Neural cell (in vitro differentiated cells): ENCODE data around the gene LRIG1. TPM values are rescaled to one million over a fixed set of nuclear protein-coding genes. Genes with fewer than 3 reads are reported as not detected.

Source experiments
- H2AFZ ChIP-seq: fragments of 200-600, 300-800 bp; sonication (generic), shearing (Covaris generic); 2 replicates; pipeline ENCODE4 v1.6.0; 2014; ENCODE audit warnings: low read depth, mild to moderate bottlenecking, antibody characterized with exemption, low read length, moderate library complexity
- H3F3A ChIP-seq: fragments of 200-600 bp; shearing (Covaris generic); 2 replicates; pipeline ENCODE4 v1.6.1; 2016; ENCODE audit warnings: mild to moderate bottlenecking, moderate library complexity, mixed read lengths, antibody characterized with exemption, low read length; ENCODE audit not compliant: insufficient read depth, poor library complexity, severe bottlenecking
- H3K27ac ChIP-seq: fragments of 200-600, 300-800 bp; sonication (generic), shearing (Covaris generic); 2 replicates; pipeline ENCODE4 v1.5.1; 2014; ENCODE audit warnings: mild to moderate bottlenecking, low read length, moderate library complexity
- H3K27me3 ChIP-seq: fragments of 300-800, 200-600 bp; sonication (generic), shearing (Covaris generic); 2 replicates; pipeline ENCODE4 v1.6.0; 2014; ENCODE audit warnings: mild to moderate bottlenecking, low read depth, low read length, moderate library complexity; ENCODE audit not compliant: insufficient read depth
- H3K36me3 ChIP-seq: fragments of 300-800, 200-600 bp; sonication (generic), shearing (Covaris generic); 2 replicates; pipeline ENCODE4 v1.5.1; 2014; ENCODE audit warnings: mild to moderate bottlenecking, antibody characterized with exemption, low read length, moderate library complexity; ENCODE audit not compliant: insufficient read depth
- H3K4me2 ChIP-seq: fragments of 300-800, 200-600 bp; sonication (generic), shearing (Covaris generic); 2 replicates; pipeline ENCODE4 v1.6.0; 2014; ENCODE audit warnings: mild to moderate bottlenecking, low read length
- H3K4me3 ChIP-seq: fragments of 300-800, 200-600 bp; sonication (generic), shearing (Covaris generic); 2 replicates; pipeline ENCODE4 v1.5.1; 2014; ENCODE audit warnings: mild to moderate bottlenecking, low read length, moderate library complexity
- H3K79me2 ChIP-seq: fragments of 200-600 bp; shearing (Covaris generic); replicated peaks from 2 replicates; pipeline ENCODE4 v1.6.0; 2014; ENCODE audit warnings: mild to moderate bottlenecking, low read length, moderate library complexity; ENCODE audit not compliant: insufficient read depth
- H3K9ac ChIP-seq: fragments of 300-800, 200-600 bp; sonication (generic), shearing (Covaris generic); 2 replicates; pipeline ENCODE4 v1.6.1; 2016; ENCODE audit warnings: mild to moderate bottlenecking, low read length, mixed read lengths
- H3K9me2 ChIP-seq: fragments of 200-600 bp; shearing (Covaris generic); 2 replicates; pipeline ENCODE4 v1.6.1; 2016; ENCODE audit warnings: mild to moderate bottlenecking, low read length, mixed read lengths; ENCODE audit not compliant: insufficient read depth
- H3K9me3 ChIP-seq: fragments of 200-600, 300-800 bp; sonication (generic), shearing (Covaris generic); 2 replicates; pipeline ENCODE4 v1.6.1; 2016; ENCODE audit warnings: mild to moderate bottlenecking, mixed run types, low read length, moderate library complexity, mixed read lengths
- H4K20me1 ChIP-seq: fragments of 200-600 bp; shearing (Covaris generic); 2 replicates; pipeline ENCODE4 v1.6.1; 2016; ENCODE audit warnings: mild to moderate bottlenecking, mixed run types; ENCODE audit not compliant: insufficient read depth
- EP300 ChIP-seq: fragments of 450-650 bp; conservative IDR thresholded peaks from 2 replicates; pipeline ENCODE4 v1.6.1; 2014; ENCODE audit warnings: antibody characterized with exemption, mild to moderate bottlenecking, moderate library complexity; ENCODE audit not compliant: poor library complexity, severe bottlenecking
- EZH2 ChIP-seq: fragments of 200-600, 300-800 bp; shearing (Covaris generic), sonication (generic); IDR thresholded peaks from 2 replicates; pipeline ENCODE4 v1.6.1; 2014; ENCODE audit warnings: antibody characterized with exemption, low read length, borderline replicate concordance, mild to moderate bottlenecking; ENCODE audit not compliant: insufficient read depth, poor library complexity, severe bottlenecking
- MXI1 ChIP-seq: fragments of 450-650 bp; conservative IDR thresholded peaks from 2 replicates; pipeline ENCODE4 v1.6.1; 2014; ENCODE audit warnings: antibody characterized with exemption, mild to moderate bottlenecking; ENCODE audit not compliant: poor library complexity, severe bottlenecking
- POLR2AphosphoS5 ChIP-seq: IDR thresholded peaks from 2 replicates; pipeline ENCODE4 v1.6.1; 2012
- RAD21 ChIP-seq: fragments of 450-650 bp; conservative IDR thresholded peaks from 2 replicates; pipeline ENCODE4 v1.6.1; 2014; ENCODE audit warnings: antibody characterized with exemption, mild to moderate bottlenecking, moderate library complexity
- SMC3 ChIP-seq: fragments of 450-650 bp; conservative IDR thresholded peaks from 2 replicates; pipeline ENCODE4 v1.6.1; 2014; ENCODE audit warnings: antibody characterized with exemption, mild to moderate bottlenecking, moderate library complexity; ENCODE audit not compliant: poor library complexity
- TAF1 ChIP-seq: IDR thresholded peaks from 2 replicates; pipeline ENCODE4 v1.6.1; 2012; ENCODE audit warnings: low read depth
- polyA plus RNA-seq: library from polyadenylated mRNA; depleted of rRNA; stranded (reverse); fragments of >200 nt; gene quantifications from 2 replicates; pipeline ENCODE4 v1.2.3, GENCODE V29; 2014
- TF ChIP-seq, protein P1 (sequence below): fragments of 450-650 bp; IDR thresholded peaks from 2 replicates; pipeline ENCODE4 v1.5.1; 2014; ENCODE audit warnings: antibody characterized with exemption, mild to moderate bottlenecking, moderate library complexity; ENCODE audit not compliant: poor library complexity, severe bottlenecking
- TF ChIP-seq, protein P2 (sequence below): IDR thresholded peaks from 2 replicates; pipeline ENCODE4 v1.6.1; 2012; ENCODE audit warnings: borderline replicate concordance

The LRIG1 gene
- polyA plus RNA-seq, 1 donor from 2014 or later: 7.1 TPM

DNA sequence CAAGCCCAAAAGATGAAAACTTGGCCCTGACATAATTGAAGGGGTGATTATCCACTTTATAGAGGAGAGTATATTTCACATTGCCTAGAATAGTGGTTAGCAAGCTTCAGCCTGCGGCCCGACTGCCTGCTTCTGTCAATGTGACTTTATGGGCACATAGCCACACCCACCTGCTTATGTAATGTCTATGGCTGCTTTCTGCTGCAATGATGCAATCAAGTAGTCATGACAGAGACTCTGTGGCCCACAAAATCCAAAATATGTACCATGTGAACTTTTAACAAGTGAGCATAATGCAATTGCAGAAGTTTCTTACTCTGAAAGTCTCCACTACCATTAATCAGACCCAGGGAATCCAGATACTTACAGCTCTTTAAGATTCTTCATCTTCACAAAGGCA, 103.1 kb downstream of the LRIG1 start:
- no peaks in the 10 kb centered on the region for H3K79me2 ChIP-seq
- no peak for TF ChIP-seq POLR2AphosphoS5
- TF ChIP-seq, protein P1, sequence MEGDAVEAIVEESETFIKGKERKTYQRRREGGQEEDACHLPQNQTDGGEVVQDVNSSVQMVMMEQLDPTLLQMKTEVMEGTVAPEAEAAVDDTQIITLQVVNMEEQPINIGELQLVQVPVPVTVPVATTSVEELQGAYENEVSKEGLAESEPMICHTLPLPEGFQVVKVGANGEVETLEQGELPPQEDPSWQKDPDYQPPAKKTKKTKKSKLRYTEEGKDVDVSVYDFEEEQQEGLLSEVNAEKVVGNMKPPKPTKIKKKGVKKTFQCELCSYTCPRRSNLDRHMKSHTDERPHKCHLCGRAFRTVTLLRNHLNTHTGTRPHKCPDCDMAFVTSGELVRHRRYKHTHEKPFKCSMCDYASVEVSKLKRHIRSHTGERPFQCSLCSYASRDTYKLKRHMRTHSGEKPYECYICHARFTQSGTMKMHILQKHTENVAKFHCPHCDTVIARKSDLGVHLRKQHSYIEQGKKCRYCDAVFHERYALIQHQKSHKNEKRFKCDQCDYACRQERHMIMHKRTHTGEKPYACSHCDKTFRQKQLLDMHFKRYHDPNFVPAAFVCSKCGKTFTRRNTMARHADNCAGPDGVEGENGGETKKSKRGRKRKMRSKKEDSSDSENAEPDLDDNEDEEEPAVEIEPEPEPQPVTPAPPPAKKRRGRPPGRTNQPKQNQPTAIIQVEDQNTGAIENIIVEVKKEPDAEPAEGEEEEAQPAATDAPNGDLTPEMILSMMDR: no peak
- TF ChIP-seq, protein P2, sequence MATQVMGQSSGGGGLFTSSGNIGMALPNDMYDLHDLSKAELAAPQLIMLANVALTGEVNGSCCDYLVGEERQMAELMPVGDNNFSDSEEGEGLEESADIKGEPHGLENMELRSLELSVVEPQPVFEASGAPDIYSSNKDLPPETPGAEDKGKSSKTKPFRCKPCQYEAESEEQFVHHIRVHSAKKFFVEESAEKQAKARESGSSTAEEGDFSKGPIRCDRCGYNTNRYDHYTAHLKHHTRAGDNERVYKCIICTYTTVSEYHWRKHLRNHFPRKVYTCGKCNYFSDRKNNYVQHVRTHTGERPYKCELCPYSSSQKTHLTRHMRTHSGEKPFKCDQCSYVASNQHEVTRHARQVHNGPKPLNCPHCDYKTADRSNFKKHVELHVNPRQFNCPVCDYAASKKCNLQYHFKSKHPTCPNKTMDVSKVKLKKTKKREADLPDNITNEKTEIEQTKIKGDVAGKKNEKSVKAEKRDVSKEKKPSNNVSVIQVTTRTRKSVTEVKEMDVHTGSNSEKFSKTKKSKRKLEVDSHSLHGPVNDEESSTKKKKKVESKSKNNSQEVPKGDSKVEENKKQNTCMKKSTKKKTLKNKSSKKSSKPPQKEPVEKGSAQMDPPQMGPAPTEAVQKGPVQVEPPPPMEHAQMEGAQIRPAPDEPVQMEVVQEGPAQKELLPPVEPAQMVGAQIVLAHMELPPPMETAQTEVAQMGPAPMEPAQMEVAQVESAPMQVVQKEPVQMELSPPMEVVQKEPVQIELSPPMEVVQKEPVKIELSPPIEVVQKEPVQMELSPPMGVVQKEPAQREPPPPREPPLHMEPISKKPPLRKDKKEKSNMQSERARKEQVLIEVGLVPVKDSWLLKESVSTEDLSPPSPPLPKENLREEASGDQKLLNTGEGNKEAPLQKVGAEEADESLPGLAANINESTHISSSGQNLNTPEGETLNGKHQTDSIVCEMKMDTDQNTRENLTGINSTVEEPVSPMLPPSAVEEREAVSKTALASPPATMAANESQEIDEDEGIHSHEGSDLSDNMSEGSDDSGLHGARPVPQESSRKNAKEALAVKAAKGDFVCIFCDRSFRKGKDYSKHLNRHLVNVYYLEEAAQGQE: no peak
- no peak for TF ChIP-seq MXI1
- no peak for TF ChIP-seq EP300
- TF ChIP-seq EZH2: no peak
- H3K9me3 ChIP-seq: no peaks in the 10 kb centered on the region
- H3K27ac ChIP-seq: no peak overlapping the region
- no peak overlapping the region for H3K4me2 ChIP-seq
- no peaks in the 10 kb centered on the region for H4K20me1 ChIP-seq
- no peak overlapping the region for H2AFZ ChIP-seq
- H3K4me3 ChIP-seq: no peak overlapping the region
- no peaks in the 10 kb centered on the region for H3F3A ChIP-seq
- no peak overlapping the region for H3K9ac ChIP-seq
- H3K27me3 ChIP-seq: no peaks in the 10 kb centered on the region
- no peaks in the 10 kb centered on the region for H3K36me3 ChIP-seq
- no peaks in the 10 kb centered on the region for H3K9me2 ChIP-seq

DNA sequence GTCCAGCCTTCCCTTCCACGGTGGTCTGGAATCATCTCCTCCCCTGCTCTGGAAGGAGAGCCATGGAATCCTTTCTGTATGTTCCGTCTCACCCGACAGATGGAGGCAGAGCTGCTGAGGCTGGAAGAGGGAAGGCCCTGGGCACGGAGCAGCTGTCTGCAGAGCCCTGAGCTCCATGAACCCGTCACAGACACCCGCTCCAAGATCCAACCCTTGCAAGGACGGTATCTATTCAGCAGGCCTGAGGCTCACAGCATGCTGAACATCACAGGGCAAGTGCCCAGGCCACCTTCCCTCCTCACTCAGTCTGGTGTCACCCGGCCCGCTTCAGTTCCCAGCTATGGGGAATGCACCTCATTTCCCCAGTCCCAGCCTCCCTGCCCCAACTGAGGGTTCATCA, 103.9 kb downstream of the LRIG1 start:
- no peaks in the 10 kb centered on the region for H4K20me1 ChIP-seq
- no peaks in the 10 kb centered on the region for H3K79me2 ChIP-seq
- H3K9me3 ChIP-seq: no peaks in the 10 kb centered on the region
- no peaks in the 10 kb centered on the region for H3K9me2 ChIP-seq
- no peak overlapping the region for H3K27ac ChIP-seq
- TF ChIP-seq EP300 (no peak), EZH2 (no peak), MXI1 (no peak), TAF1 (no peak), SMC3 (no peak), POLR2AphosphoS5 (no peak), RAD21 (no peak)
- no peak overlapping the region for H3K4me3 ChIP-seq
- H3K27me3 ChIP-seq: no peaks in the 10 kb centered on the region
- H3F3A ChIP-seq: no peaks in the 10 kb centered on the region
- H3K9ac ChIP-seq: no peak overlapping the region
- no peak overlapping the region for H2AFZ ChIP-seq
- no peak overlapping the region for H3K4me2 ChIP-seq
- H3K36me3 ChIP-seq: no peaks in the 10 kb centered on the region
